Nephron progenitor cell (in vitro differentiated cells): ENCODE results near the gene ADAMTS14.

Experiments used
- DNase-seq: peaks from one replicate; pipeline ENCODE4 v3.0.0; 2021
- H3K27ac Mint-ChIP-seq: 2 replicates; pipeline ENCODE4 v1.8.0; 2021; ENCODE audit warnings: mild to moderate bottlenecking, moderate library complexity, mixed read lengths
- H3K27me3 Mint-ChIP-seq: 2 replicates; pipeline ENCODE4 v1.8.0; 2021; ENCODE audit warnings: mild to moderate bottlenecking, low read depth, mixed read lengths; ENCODE audit not compliant: poor library complexity
- H3K36me3 Mint-ChIP-seq: 2 replicates; pipeline ENCODE4 v1.8.0; 2021; ENCODE audit warnings: low read depth, mixed read lengths
- H3K4me1 Mint-ChIP-seq: 2 replicates; pipeline ENCODE4 v1.8.0; 2021; ENCODE audit warnings: mixed read lengths
- H3K4me3 Mint-ChIP-seq: 2 replicates; pipeline ENCODE4 v1.8.0; 2021; ENCODE audit warnings: mild to moderate bottlenecking, moderate library complexity, mixed read lengths
- H3K9me3 Mint-ChIP-seq: 2 replicates; pipeline ENCODE4 v1.8.0; 2021; ENCODE audit warnings: mild to moderate bottlenecking, moderate library complexity, mixed read lengths
- CTCF ChIP-seq: fragments of 200-600 bp; sonication (generic); IDR thresholded peaks from 2 replicates; pipeline ENCODE4 v1.5.0; 2021; ENCODE audit warnings: antibody characterized with exemption

Gene ADAMTS14

GRCh38 chr10:70694418-70695141 lies 22.3 kb downstream of the ADAMTS14 start:
- peaks cover 11% of the 10 kb centered on the region for H3K27me3 Mint-ChIP-seq
- H3K9me3 Mint-ChIP-seq, result peaks cover 13% of the 10 kb centered on the region
- peaks cover 5% of the 10 kb centered on the region for H3K36me3 Mint-ChIP-seq
- no peak overlapping the region for H3K4me3 Mint-ChIP-seq
- H3K4me1 Mint-ChIP-seq, result peaks cover 19% of the 10 kb centered on the region
- no peak overlapping the region for H3K27ac Mint-ChIP-seq
- no peak for DNase-seq
- no peak for TF ChIP-seq CTCF

- Mint-ChIP-seq H3K4me3 (no peak overlapping the region), H3K4me1 (peaks cover 23% of the 10 kb centered on the region), H3K27me3 (peaks cover 11% of the 10 kb centered on the region), H3K9me3 (peaks cover 9% of the 10 kb centered on the region), H3K36me3 (peaks cover 5% of the 10 kb centered on the region), H3K27ac (no peak overlapping the region)
- DNase-seq, result no peak
- no peak for TF ChIP-seq CTCF
Observed at GRCh38 chr10:70695241-70696030, 23.1 kb downstream of the ADAMTS14 start.

GRCh38 chr10:70698211-70698610 lies 25.9 kb downstream of the ADAMTS14 start:
- no peak for TF ChIP-seq CTCF
- Mint-ChIP-seq H3K4me1 (peaks cover 19% of the 10 kb centered on the region), H3K27ac (no peak overlapping the region), H3K27me3 (no peaks in the 10 kb centered on the region), H3K4me3 (no peak overlapping the region), H3K9me3 (no peaks in the 10 kb centered on the region), H3K36me3 (no peaks in the 10 kb centered on the region)
- DNase-seq, result no peak

GRCh38 chr10:70699063-70699658 lies 26.9 kb downstream of the ADAMTS14 start:
- Mint-ChIP-seq H3K4me3 (no peak overlapping the region), H3K9me3 (no peaks in the 10 kb centered on the region), H3K27ac (no peak overlapping the region), H3K27me3 (no peaks in the 10 kb centered on the region), H3K4me1 (peaks cover 19% of the 10 kb centered on the region), H3K36me3 (no peaks in the 10 kb centered on the region)
- no peak for TF ChIP-seq CTCF
- no peak for DNase-seq

- no peaks in the 10 kb centered on the region for H3K36me3 Mint-ChIP-seq
- DNase-seq, result peak; percentile 25
- H3K4me1 Mint-ChIP-seq, result peaks cover 19% of the 10 kb centered on the region
- H3K27ac Mint-ChIP-seq, result no peak overlapping the region
- H3K27me3 Mint-ChIP-seq, result no peaks in the 10 kb centered on the region
- H3K9me3 Mint-ChIP-seq, result no peaks in the 10 kb centered on the region
- H3K4me3 Mint-ChIP-seq, result no peak overlapping the region
- no peak for TF ChIP-seq CTCF
Observed at GRCh38 chr10:70699659-70700174, 27.4 kb downstream of the ADAMTS14 start.
